Stimulated activated CD4-positive, alpha-beta T cell treated with anti-CD3 and anti-CD28 coated beads, Interleukin-4, amount 100 ng/mL, for 48 hours (primary cell): ENCODE results near the gene VWA8.
"Not testable (repeated sequence)": the region's sequence is repeated elsewhere in the genome, so short reads cannot be mapped to it uniquely, and the experiment has no call there.

Experiments used
- DNase-seq, 2 donors: peaks; one replicate each; pipeline ENCODE4 v3.0.0-alpha.2; 2020; ENCODE audit warnings: low read depth in 2 of 2

Gene VWA8

DNA sequence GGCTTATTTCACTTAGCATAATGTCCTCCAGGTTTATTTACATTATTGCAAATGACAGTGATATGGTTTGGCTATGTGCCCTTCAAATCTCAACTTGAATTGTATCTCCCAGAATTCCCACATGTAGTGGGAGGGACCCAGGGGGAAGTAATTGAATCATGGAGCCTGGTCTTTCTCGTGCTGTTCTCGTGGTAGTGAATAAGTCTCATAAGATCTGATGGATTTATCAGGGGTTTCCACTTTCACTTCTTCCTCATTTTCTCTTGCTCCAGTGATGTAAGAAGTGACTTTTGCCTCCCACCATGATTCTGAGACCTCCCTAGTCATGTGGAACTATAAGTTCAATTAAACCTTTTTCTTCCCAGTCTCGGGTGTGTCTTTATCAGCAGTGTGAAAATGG lies 109.6 kb downstream of the VWA8 start:
- DNase-seq: no peak

DNA sequence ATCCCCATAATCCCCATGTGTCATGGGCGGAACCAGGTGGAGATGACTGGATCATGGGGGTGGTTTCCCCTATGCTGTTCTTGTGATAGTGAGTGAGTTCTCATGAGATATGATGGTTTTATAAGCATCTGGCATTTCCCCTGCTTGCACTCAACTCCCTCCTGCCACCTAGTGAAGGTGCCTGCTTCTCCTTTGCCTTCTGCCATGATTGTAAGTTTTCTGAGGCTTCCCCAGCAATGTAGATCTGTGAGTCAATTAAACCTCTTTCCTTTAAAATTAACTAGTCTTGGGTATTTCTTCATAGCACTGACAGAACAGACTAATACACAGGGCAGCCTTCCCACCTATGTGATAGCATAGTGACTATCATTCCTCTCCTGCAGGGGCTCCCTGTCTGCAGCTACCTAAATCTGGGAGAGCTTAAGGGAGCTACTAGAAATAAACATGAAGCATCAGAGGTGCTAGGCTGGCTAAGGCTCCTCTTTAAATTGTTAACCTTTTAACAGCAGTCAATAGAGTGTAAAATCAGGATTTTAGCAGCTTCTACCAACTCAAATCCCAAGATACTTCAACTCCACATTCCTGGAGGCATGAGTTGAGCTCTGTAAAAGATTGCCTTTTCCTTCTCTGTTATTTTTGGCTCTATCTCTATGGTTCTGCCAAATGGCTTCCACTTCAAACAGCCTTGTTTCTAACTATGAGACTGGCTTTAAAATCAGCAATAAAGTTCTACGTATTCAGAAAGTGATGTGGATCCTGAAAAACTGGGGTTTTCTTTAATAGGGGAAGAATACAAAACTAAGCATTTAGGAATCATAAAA lies 112.3 kb downstream of the VWA8 start:
- peak in 1 of 2 donors; percentile 0 for DNase-seq

DNA sequence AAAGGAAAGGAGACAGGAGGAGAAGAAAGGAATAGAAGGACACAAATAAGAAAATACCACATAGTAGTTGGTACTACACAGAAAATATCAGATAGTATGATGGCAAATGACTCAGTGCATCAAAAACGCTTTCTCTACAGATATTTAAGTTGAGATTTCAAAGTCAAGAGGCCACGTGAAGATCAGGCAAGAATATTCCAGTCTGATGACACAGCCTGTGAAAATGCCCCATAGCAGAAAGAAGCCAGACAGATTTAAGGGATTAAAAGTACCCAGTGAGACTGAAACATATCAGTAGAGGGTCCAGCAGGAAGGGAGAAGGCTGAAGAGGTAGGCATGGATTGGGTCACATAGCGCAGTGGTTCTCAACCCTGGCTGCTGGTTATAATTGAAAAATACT lies 113.7 kb downstream of the VWA8 start:
- no peak for DNase-seq

DNA sequence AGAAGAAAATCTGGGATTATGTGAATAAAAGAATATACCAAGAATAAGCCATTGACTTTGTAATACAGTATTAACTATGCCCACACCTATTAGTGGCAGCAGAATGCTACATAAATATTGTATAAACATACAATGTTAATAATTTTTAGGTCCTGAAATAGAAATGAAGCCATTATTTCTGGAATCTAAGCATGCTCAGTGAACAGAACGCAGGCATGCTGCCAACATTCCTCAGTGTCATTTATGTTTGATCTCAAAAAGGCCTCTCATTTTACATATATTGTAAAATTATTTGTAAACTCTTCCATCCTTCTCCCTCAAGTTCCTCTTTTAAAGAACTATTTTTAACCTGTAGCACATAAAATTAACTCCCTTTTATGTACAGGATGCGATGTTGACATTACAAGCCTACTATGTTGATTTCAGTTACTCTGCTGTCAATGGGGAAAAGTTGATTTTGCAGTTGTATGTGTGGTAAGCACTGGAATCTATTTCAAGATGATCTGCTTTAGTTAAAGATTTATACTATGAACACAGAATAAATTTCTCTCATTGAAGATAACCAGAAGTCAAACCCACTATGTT lies 118.8 kb downstream of the VWA8 start:
- DNase-seq: no peak

DNA sequence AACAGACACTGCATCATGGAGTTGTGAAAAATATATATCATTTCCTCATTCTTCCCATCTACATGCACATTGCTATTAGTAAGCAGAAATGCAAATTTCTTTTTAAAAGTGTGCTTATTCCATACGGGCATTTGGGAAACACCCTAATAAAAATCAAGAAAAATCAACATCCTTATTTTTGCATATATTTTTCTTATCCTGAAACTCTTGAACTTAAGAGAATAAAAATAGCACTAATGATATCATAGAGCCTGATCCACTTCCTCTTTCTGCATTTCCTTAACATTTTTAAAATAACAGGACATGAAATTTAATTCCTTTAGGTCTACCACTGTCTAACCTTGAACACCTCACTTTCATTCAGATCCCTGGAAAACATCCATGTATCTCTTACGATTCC lies 123.3 kb downstream of the VWA8 start:
- no peak for DNase-seq

DNA sequence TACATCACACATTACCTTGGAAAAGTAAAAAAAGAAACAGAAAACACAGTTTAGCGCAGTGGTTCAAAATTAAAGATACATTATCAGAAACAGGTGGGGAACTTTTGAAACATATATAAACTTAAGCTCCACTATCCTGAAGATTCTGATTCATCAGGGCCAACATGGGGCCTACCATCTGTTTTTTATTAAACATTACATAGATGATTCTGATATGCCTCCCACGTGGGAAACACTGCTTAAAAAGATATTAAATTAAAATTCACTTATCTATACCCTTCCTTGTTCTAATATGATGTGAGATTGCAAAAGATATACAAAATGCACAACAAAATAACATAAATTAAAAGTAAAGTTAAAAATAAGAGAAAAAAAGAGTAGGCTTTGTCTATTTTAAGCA lies 125.0 kb downstream of the VWA8 start:
- DNase-seq: no peak

DNA sequence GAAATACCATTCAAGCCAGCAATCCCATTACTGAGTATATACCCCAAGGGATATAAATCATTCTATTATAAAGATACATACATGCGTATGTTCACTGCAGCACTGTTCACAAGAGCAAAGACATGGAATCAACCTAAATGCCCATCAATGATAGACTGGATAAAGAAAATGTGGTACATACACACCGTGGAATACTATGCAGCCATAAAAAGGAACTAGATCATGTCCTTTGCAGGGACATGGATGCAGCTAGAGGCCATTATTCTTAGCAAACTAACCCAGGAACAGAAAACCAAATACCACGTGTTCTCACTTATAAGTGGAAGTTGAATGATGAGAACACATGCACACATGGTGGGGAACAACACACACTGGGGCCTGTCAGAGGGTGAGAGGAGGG lies 126.2 kb downstream of the VWA8 start:
- DNase-seq: not testable (repeated sequence)

DNA sequence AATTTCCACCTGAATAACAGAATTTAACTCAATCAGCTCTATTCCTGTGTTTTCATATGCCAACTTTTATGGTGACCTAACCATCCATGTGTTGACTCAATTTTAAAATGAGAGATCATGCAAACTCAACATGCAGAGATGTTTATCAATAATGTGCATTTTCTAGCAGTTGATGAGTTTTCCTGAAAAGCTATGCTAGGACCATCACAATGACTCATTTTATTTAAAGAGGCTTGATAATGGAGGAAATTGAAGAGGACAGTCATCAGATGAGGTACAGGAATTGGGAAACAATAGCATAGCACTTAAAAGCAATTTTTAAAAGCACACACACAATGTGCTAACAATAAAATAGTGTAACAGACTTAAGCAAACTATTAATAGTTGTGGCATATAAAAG lies 127.1 kb downstream of the VWA8 start:
- no peak for DNase-seq

DNA sequence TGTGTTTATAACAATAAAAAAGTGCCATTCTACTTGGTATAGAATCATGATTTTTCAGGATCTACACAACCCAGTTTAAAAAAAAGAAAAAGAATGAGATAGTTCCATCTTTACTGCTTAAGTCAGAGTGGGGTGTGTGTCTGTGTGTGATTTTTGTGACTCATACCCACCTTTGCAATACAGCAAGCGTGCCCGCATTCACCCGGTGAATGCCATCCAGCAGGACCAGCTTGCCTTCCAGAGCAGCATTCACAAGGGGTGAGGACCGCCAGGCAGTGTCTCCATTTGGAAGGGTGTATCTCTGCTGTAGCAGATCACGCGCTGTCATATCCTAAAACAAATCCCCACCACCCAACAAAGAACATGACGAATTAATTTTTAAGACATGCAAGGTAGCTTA lies 127.7 kb downstream of the VWA8 start:
- no peak for DNase-seq

DNA sequence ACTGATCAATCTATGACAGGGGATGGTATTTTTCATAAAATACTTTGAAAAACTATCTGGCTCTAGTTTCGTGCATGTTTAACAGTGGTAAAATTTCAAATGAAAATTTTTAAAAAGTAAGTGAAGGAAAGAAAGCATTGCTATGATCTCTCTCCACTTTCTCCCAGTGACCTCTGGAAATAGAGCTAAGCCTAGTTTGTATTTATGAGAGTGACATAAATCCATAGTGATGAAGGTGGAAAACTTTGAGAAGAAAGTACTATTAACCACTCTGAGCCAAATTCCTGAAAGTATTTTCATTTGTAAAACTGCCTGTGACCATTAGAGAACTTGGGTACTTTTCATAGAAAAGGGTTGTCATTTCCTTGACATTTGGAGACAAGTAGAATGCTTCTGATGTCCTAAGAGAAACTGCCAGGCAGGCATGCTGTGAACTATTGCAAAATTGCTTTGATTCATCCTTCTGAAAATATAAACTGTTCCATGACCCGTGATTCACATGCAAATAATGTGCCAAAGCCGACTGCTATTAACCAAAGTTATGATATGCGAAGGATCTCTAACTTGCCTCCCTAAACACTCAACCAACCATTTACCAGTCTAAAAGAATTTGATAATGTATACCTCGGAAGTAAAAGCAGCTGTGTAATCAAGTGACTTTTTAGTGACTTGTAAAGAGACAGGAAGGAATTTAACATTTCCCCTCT lies 133.2 kb downstream of the VWA8 start:
- DNase-seq: no peak

DNA sequence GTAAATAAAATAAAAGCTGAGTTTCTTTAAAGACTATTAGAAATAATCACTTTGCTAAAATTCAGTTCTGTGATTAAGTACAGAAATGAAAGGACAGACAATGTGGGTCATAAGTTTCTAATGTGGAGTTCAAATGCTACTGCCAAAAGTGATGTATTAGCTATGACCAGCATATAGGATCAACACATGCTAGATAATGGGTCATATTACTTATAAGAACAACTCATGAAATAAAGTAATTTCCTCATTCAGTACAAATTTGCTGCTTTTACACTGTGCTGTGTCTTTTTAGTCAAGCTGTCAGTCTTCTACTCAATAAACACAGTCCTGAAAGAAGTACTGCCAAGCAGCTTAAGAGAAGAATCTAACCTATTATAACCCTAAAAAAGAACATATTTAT lies 135.2 kb downstream of the VWA8 start:
- DNase-seq: no peak

DNA sequence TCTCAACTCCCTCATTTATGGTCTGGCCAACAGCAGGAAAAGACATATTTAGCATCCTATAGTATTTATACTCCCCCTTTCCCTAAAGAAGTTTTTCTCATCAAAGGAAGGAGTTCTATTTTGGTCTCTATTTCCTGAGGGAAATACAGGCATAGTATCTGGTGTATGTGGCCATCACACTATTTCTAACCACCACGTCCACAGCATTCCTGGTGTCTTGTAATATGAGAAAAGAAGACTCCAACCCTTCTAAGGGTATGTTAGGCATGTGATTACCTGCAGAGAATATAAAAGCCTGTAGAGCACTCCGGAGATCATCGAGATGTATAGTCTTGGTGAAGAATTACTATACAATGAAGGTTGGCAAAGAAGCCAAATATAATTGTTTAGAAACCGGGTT lies 137.4 kb downstream of the VWA8 start:
- DNase-seq: no peak

DNA sequence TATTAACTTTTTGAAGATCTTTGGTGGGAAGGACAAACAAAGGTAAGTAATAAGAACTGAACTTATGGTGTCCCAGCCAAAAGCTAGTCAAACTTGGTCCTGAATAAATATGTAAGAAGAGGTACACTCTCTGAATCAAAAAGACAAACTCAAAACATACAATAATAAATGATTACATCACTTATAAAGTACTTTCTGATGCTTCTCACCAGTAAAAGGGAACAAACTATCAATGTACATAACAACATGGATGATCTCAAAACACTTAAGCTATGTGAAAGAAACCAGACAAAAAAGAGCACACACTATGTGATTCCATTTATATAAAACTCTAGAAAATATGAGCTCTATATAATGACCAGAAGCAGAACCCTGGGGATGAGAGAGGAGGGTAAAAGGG lies 138.3 kb downstream of the VWA8 start:
- DNase-seq: no peak

DNA sequence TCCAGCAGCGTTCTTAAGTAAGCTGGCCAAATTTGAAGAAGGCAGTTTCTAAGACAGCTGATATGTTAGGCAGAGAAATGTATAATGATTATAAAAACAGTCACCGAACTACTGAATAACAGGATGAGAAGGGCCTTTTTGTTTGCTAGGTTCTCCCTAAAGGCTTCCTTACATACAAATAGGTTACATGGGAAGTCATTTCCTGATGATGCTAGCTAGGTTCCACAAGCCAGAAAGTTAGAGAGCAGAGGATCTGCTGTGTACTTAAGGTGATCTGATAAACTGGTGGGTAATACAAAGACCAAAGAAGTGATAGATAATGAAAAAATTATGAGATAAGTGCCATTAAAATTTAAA lies 139.7 kb downstream of the VWA8 start:
- no peak for DNase-seq

DNA sequence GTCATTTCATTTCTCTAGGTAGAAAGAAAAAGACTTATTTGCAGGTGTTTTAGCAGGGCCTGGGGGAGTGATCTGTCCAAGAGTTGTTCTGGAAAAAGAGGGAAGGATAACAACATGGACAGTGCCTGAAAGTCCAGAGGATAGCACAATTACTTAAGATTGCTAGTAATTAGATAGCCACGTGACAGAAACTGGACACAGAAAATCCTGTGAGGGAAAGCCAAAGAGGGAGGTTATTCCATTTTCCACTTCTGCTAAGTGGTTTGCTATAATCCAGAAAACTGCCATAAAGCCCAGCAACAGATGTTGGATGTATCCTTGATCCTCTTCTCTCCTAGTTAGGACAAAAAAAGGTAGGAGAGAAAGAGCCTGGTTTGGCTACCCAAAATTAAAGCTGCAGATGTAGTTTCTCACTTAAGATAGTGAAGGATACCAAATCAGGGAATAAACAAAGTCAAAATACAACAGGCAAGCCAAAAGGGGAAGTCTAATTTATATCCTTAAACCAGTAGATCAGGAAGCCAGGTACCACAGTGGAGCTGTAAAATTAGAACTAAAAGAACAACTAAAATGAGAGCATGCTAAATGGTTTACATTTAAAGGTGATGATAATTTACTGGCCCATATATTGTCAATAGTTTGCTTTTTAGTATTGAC lies 140.2 kb downstream of the VWA8 start:
- DNase-seq: no peak

DNA sequence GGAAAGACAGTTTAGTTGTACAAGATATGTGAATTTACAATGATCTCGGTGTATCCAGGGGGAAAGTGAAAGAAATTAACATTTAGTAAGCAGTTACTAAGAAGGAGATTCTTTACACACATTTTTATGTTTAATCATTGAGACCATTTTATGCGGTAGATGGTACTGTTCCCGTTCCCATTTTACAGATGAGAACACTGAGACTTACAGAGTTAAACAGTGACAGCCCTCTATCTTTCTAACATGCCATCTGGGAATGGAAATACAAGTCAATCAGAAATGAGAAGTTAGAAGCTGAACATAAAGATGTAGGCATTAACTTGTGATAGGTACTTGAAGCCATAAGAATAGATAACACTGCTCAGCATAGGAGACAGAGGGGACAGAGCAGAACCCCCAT lies 144.9 kb downstream of the VWA8 start:
- no peak for DNase-seq

DNA sequence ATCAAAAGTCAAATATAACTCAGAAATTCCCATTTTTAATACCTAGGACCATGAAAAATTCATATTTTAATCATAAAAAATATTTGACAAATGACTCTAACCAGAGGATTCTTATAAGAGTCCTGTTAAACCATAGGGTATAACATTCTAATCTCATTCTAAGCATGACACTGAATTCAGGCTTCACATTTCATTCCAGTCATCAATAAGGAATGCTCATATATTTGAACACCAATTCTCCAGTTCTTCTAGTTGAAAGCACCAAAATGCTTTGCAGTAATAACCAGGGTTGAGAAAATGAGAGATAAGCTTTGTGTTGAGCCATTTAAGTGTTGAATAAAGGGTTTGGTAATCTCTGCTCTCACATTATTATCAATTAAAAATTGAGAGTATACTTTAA lies 147.5 kb downstream of the VWA8 start:
- no peak for DNase-seq

DNA sequence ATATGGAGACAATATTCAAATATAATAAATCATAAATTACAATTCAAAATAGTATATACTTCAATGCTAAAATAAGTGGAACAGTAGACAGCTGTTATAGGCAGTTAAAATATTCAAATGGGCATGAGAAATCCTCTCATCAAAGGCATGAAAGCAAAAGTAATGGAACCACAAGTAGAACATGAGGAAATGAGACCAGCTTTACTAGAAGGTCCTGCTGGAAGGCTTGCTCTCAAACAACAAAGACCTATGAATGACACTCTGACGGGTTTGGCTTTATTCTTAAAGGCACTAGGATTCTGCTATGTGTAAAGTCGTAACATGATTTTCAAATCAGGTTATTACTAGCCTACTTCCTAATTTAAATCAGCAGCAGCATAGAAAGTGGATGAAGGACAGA lies 148.1 kb downstream of the VWA8 start:
- DNase-seq: no peak

DNA sequence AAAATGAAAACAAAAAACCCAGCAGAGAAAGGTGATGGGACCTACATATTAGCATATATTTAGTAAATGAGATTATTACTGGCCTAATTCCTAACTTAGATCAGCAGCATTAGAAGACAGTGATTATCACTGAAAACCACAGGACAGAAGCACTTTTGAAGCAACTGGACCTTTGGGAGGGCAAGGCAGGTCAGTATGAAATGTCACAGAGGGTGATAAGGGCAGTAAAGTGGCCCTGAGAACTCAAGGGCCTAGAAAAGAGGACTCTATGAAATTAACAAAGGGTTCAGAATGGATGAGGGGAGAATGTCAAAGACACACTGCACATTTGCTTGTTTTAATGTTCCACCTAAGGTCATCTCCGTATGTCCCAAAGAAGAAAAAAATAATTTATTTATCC lies 148.7 kb downstream of the VWA8 start:
- DNase-seq: no peak

DNA sequence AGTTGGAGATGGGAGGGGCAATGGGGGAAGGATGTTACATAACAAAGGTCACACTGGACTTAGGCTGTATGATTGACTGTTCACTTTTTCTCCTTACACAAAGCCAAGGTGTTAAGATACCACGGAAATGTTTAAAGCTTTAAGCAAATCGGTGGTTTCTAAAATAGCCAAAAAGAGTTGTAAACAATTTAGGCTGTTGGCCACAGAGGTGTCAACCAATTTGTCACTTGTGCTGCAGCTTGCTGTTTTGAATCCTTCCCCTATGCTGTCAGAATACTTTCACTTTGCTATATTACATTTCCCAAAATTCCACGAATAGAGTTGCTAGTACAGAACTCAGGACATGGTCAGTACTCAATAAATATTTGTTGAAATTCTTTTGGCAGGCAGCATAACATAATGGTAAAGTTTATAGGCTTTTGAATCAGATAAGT lies 149.3 kb downstream of the VWA8 start:
- no peak for DNase-seq

DNA sequence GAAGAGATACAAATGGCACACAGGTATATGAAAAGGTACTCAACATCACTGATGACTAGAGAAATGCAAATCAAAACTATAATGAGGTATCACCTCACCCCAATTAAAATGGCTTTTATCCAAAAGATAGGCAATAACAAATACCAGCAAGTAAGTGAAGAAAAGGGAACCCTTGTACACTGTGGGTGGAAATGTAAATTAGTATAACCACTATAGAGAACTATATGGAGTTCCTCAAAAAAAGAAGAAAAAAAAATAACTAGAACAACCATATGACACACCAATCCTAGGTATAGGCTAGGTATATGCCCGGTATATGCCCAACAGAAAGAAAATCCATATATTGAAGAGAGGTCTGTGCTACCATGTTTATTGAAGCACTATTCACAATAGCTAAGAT lies 150.9 kb downstream of the VWA8 start:
- no peak for DNase-seq

DNA sequence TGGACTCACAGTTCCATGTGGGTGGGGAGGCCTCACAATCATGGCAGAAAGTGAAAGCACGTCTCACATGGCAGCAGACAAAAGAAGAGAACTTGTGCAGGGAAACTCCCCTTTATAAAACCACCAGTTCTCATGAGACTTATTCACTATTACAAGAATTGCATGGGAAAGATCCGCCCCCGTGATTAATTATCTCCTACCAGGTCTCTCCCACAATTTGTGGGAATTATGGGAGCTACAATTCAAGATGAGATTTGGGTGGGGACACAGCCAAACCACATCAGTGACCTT lies 157.5 kb downstream of the VWA8 start:
- not testable (repeated sequence) for DNase-seq
